Measurements from ENCODE around the gene COL27A1. TPM values are rescaled to one million over a fixed set of nuclear protein-coding genes. Genes with fewer than 3 reads are reported as not detected.

The COL27A1 gene
- total RNA-seq, 1 donor from 2014 or later: 3.9 TPM

DNA sequence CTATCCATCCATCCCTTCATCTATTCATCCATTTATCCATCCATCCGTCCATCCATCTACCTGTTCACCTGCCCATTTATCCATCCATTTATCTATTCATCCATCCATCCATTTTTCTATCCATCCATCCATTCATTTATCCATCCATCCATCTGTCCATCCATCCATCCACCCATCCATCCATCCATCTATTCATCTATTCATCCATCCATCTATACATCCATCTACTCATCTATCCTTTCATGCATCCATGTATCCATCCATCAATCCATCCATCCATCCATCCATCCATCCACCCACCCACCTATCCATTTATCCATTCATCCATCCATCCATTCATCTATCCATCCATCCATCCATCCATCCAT, 10.8 kb downstream of the COL27A1 start:
- Mint-ChIP-seq H3K27ac (ENCODE audit: unreplicated experiment) (no peak overlapping the region), H3K27me3 (ENCODE audit: unreplicated experiment) (peaks cover 7% of the 10 kb centered on the region), H3K4me3 (ENCODE audit: unreplicated experiment) (no peak overlapping the region), H3K9me3 (ENCODE audit: unreplicated experiment) (no peaks in the 10 kb centered on the region), H3K36me3 (ENCODE audit: unreplicated experiment) (no peaks in the 10 kb centered on the region), H3K4me1 (ENCODE audit: low read depth, unreplicated experiment) (peaks cover 10% of the 10 kb centered on the region)
- TF ChIP-seq, protein P1, sequence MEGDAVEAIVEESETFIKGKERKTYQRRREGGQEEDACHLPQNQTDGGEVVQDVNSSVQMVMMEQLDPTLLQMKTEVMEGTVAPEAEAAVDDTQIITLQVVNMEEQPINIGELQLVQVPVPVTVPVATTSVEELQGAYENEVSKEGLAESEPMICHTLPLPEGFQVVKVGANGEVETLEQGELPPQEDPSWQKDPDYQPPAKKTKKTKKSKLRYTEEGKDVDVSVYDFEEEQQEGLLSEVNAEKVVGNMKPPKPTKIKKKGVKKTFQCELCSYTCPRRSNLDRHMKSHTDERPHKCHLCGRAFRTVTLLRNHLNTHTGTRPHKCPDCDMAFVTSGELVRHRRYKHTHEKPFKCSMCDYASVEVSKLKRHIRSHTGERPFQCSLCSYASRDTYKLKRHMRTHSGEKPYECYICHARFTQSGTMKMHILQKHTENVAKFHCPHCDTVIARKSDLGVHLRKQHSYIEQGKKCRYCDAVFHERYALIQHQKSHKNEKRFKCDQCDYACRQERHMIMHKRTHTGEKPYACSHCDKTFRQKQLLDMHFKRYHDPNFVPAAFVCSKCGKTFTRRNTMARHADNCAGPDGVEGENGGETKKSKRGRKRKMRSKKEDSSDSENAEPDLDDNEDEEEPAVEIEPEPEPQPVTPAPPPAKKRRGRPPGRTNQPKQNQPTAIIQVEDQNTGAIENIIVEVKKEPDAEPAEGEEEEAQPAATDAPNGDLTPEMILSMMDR (IDR thresholded peaks at IDR 0.05; ENCODE audit: partially characterized antibody, unreplicated experiment): no peak
- no peak for DNase-seq

DNA sequence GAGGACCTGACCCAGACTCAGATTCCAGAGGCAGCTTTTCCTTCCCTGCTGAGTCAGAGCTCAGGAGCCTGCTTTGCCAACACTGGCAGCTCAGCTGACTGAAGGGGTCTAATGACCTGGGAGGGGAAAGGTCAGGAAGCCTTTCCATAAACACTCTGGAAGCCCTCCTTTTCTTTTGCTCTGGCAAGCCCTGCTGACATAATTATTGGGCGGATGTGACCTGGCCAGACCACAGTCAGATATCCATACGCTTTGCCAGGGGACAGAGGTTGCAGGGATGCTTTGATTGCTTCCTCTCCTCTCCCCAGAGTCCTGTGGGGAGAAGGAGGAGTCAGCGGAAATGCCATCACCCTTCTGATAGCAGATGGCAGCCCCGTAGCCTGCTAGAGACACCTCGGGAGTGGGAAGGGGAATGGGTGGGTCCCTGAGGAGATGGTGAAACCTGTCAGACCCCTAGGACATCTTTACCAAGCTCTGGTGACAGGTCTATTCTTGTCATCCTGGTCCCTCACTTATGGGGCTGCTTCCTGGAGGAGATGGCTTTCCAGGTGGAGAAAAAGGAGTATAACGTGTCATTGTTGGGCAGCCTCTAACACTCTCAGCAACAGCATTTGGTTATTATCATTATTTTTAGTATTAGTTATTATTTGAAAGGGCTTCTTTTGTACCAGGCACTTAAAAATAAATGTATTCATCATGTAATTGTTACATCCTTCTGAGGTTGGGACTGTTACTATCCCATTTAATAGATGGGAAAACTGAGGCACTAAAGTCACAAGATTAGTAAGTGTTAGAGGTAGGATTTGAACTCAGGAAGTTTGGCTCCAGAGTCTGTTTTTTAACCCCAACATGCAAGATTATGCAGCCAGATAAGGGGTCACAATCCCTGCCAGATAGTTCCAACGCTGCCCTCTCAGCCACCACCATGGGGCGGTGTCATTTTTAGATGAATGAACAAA, 11.6 kb downstream of the COL27A1 start:
- H3K9me3 Mint-ChIP-seq (ENCODE audit: unreplicated experiment): no peaks in the 10 kb centered on the region
- H3K27ac Mint-ChIP-seq (ENCODE audit: unreplicated experiment): no peak overlapping the region
- no peak overlapping the region for H3K4me3 Mint-ChIP-seq (ENCODE audit: unreplicated experiment)
- no peak for DNase-seq
- peaks cover 7% of the 10 kb centered on the region for H3K27me3 Mint-ChIP-seq (ENCODE audit: unreplicated experiment)
- TF ChIP-seq, protein P1 (IDR thresholded peaks at IDR 0.05; ENCODE audit: partially characterized antibody, unreplicated experiment): no peak
- no peaks in the 10 kb centered on the region for H3K36me3 Mint-ChIP-seq (ENCODE audit: unreplicated experiment)
- H3K4me1 Mint-ChIP-seq (ENCODE audit: low read depth, unreplicated experiment): peaks cover 10% of the 10 kb centered on the region

GRCh38 chr9:114167591-114168091, 12.3 kb downstream of the COL27A1 start:
- TF ChIP-seq, protein P1 (IDR thresholded peaks at IDR 0.05; ENCODE audit: partially characterized antibody, unreplicated experiment): no peak
- H3K27ac Mint-ChIP-seq (ENCODE audit: unreplicated experiment): no peak overlapping the region
- H3K27me3 Mint-ChIP-seq (ENCODE audit: unreplicated experiment): peaks cover 7% of the 10 kb centered on the region
- H3K36me3 Mint-ChIP-seq (ENCODE audit: unreplicated experiment): no peaks in the 10 kb centered on the region
- no peaks in the 10 kb centered on the region for H3K9me3 Mint-ChIP-seq (ENCODE audit: unreplicated experiment)
- H3K4me3 Mint-ChIP-seq (ENCODE audit: unreplicated experiment): no peak overlapping the region
- DNase-seq: no peak
- peaks cover 7% of the 10 kb centered on the region for H3K4me1 Mint-ChIP-seq (ENCODE audit: low read depth, unreplicated experiment)

DNA sequence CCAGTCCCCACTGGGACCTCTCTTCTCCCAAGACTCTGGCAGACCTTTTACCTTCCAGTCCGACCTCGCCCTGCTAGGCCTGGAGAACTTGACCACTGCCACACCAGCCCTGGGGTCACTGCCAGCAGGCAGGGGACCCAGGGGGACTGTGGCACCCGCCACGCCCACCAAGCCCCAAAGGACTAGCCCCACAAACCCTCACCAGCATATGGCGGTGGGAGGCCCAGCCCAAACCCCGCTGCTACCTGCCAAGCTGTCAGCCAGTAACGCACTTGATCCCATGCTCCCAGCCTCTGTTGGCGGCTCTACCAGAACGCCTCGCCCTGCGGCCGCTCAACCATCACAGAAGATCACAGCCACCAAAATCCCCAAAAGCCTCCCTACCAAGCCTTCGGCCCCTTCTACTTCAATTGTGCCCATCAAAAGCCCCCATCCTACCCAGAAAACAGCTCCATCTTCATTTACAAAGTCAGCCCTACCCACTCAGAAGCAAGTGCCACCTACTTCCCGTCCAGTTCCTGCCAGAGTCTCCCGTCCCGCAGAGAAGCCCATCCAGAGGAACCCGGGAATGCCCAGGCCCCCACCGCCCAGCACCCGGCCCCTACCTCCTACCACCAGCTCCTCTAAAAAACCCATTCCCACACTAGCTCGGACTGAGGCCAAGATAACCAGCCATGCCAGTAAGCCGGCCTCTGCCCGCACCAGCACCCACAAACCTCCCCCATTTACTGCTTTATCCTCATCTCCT, 13.1 kb downstream of the COL27A1 start:
- Mint-ChIP-seq H3K4me1 (ENCODE audit: low read depth, unreplicated experiment) (peaks cover 6% of the 10 kb centered on the region), H3K27ac (ENCODE audit: unreplicated experiment) (no peak overlapping the region), H3K4me3 (ENCODE audit: unreplicated experiment) (no peak overlapping the region), H3K9me3 (ENCODE audit: unreplicated experiment) (no peaks in the 10 kb centered on the region), H3K27me3 (ENCODE audit: unreplicated experiment) (peaks cover 7% of the 10 kb centered on the region), H3K36me3 (ENCODE audit: unreplicated experiment) (no peaks in the 10 kb centered on the region)
- TF ChIP-seq, protein P1 (IDR thresholded peaks at IDR 0.05; ENCODE audit: partially characterized antibody, unreplicated experiment): no peak
- DNase-seq: no peak
